ENCODE measurements around the gene TEAD3. TPM values are rescaled to one million over a fixed set of nuclear protein-coding genes. Genes with fewer than 3 reads are reported as not detected.

The TEAD3 gene
- total and polyA plus RNA-seq, 8 donors: 3.0 to 10.0 (median 5.6) TPM

DNA sequence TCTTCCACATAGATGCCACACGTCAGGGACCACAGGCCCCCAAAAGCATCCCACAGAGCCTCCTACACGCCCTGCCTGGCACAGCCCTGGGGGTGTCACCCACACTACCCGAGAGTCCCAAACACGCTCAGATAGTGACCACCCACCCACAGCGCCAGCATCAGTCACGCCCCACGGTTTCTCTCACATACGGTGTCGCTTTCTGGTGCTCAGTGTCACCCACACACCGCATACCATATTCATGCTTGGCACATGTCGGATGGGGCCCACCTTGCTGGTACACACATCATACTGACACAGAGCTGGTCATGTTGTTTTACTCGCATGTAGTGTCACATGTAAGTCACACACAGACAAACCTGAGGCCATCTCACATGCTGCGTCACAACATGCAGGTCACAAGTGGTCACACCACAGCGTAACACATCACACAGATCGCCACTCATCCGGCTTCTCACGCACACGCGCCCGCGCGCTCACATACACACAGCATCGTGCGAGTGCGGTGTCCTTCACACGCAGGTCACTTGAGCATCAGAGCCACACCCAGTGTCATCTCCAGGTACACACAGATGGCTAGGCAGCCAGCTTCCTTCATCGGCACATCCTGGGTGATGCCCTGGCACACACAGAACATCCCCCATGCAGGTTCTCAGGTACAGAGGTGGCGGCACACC lies 3.4 kb downstream of the TEAD3 start:
- Histone ChIP-seq H3K27ac (no peak overlapping the region), H3K4me3 (no peak overlapping the region), H3K27me3 (no peaks in the 10 kb centered on the region), H3K9me3 (no peaks in the 10 kb centered on the region), H3K36me3 (no peaks in the 10 kb centered on the region), H3K4me1 (peaks cover 0 to 16% (median 5%) of the 10 kb centered on the region in 3 donors)
- 88 to 90% methylated on average over 28 of the region's 28 CpGs for WGBS, 2 donors
- FAIRE-seq (no peak), DNase-seq (no peak), ATAC-seq (no peak)
- TF ChIP-seq, protein P1, sequence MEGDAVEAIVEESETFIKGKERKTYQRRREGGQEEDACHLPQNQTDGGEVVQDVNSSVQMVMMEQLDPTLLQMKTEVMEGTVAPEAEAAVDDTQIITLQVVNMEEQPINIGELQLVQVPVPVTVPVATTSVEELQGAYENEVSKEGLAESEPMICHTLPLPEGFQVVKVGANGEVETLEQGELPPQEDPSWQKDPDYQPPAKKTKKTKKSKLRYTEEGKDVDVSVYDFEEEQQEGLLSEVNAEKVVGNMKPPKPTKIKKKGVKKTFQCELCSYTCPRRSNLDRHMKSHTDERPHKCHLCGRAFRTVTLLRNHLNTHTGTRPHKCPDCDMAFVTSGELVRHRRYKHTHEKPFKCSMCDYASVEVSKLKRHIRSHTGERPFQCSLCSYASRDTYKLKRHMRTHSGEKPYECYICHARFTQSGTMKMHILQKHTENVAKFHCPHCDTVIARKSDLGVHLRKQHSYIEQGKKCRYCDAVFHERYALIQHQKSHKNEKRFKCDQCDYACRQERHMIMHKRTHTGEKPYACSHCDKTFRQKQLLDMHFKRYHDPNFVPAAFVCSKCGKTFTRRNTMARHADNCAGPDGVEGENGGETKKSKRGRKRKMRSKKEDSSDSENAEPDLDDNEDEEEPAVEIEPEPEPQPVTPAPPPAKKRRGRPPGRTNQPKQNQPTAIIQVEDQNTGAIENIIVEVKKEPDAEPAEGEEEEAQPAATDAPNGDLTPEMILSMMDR (IDR thresholded peaks at IDR 0.05): no peak
- intact Hi-C loops (cut with DNase I): no loop called here

DNA sequence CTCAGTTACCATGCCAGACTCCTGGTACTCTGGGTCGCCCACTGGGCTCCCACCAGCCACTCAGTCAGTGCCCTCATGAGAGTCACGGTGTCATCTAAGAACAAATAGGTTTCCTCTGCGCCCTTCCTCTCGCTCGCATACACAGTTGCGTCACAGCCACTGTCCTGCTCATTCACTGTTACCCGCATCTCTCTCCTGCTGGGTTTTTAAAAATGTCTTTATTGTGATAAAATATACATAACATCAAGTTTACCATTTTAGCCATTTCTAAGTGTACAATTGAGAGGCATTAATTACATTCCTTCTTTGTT lies 4.0 kb downstream of the TEAD3 start:
- FAIRE-seq: no peak
- Histone ChIP-seq H3K4me3 (no peak overlapping the region), H3K27ac (no peak overlapping the region), H3K27me3 (no peaks in the 10 kb centered on the region), H3K4me1 (peaks cover 0 to 13% (median 3%) of the 10 kb centered on the region in 3 donors), H3K36me3 (no peaks in the 10 kb centered on the region), H3K9me3 (no peaks in the 10 kb centered on the region)
- DNase-seq: no peak
- 88 to 94% methylated on average over 7 of the region's 7 CpGs for WGBS, 2 donors
- TF ChIP-seq, protein P1 (IDR thresholded peaks at IDR 0.05): no peak
- intact Hi-C loops (cut with DNase I): no loop called here
- no peak for ATAC-seq

DNA sequence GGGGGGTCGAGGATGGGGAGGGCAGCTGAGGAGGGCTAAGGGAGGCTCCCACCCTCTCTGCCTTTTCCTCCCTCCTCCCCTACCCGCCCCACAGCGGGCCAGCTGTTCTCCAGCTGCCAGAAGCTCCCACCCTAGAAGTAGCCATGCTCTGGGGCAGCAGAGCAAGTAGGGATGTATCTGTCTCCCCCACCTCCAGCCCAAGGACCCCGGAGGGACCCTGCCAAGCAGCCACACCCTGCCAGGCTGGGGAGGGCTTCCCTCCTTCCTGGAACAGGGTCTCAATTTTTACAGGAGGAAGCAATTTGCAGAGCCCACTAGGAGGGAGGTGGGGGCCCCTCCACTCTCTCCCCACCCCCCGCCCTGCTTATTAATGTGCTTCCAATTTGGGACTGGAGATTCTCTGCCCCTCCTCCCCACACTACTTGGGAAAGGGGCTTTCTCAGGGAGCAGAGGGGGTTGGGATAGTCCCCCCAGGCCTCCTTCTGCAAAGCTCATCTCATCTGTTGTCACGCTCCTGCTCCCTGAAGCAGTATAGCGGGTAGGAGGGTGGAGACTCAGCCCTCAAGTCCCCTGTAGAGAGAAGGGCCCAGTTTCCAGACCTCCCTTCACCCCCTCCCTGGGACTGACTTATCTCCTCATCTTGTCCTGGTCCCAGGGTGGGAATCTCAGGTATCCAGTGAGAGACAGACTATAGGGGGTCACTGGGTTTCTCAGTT lies 4.5 kb downstream of the TEAD3 start:
- intact Hi-C loops (cut with DNase I): no loop called here
- no peak for ATAC-seq
- H3K27me3 ChIP-seq: no peaks in the 10 kb centered on the region
- no peak for DNase-seq
- H3K4me1 ChIP-seq: peaks cover 0 to 12% (median 0%) of the 10 kb centered on the region in 3 donors
- no peak for FAIRE-seq
- H3K27ac ChIP-seq: no peak overlapping the region
- TF ChIP-seq, protein P1 (IDR thresholded peaks at IDR 0.05): no peak
- no peaks in the 10 kb centered on the region for H3K36me3 ChIP-seq
- no peaks in the 10 kb centered on the region for H3K9me3 ChIP-seq
- WGBS, 2 donors: 64 to 70% methylated on average over 7 of the region's 7 CpGs
- H3K4me3 ChIP-seq: no peak overlapping the region

DNA sequence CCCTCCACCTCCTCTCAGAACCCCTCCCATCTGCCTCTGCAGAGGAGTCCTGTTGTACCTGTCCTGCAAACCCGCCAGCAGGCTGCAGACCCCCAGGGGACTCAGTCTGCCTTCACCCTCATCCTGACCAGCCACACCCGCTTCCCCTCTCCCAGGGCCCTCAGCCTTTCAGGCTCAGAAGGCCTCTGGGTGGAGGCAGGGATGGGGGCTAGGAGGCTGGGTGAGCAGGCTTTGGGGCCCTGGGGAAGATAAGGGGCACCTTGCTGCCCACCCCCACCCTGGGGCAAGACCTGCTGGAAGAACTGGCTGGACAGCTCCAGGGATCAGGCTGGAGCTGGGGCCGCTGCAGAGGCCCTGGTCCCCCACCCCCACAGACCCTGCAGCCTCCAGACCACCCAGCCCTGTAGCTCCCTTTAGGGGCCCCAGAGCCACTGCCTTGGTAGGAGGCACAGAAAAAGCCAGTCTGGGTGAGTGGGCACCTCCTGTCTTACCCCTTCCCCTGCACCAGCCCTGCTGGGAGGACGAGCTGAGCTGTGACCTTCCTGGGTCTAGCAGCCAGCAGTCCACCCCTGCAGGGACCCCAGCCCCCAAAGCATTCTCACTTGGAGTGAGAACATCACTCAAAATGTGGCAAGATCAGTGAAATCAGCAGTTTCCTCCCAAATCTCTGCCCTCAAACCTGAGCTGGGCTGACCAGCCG lies 5.2 kb downstream of the TEAD3 start:
- FAIRE-seq (no peak), ATAC-seq (no peak), DNase-seq (no peak)
- Histone ChIP-seq H3K4me1 (peaks cover 0 to 12% (median 0%) of the 10 kb centered on the region in 3 donors), H3K4me3 (no peak overlapping the region), H3K9me3 (no peaks in the 10 kb centered on the region), H3K27ac (no peak overlapping the region), H3K36me3 (no peaks in the 10 kb centered on the region), H3K27me3 (no peaks in the 10 kb centered on the region)
- TF ChIP-seq, protein P1 (IDR thresholded peaks at IDR 0.05): no peak
- WGBS, 2 donors: 59 to 69% methylated on average over 5 of the region's 5 CpGs
- intact Hi-C loops (cut with DNase I): no loop called here
